GM21528 (cell line): Measurements from ENCODE around the gene PFDN1.
"Not testable (repeated sequence)": the region's sequence is repeated elsewhere in the genome, so short reads cannot be mapped to it uniquely, and the experiment has no call there.

Experiments used
- ATAC-seq: cut with Tn5 transposase; IDR thresholded peaks from one replicate; pipeline ENCODE4 v1.9.1; 2021; ENCODE audit warnings: mild to moderate bottlenecking, moderate library complexity; ENCODE audit not compliant: unreplicated experiment, low FRiP score

Gene PFDN1, protein sequence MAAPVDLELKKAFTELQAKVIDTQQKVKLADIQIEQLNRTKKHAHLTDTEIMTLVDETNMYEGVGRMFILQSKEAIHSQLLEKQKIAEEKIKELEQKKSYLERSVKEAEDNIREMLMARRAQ

DNA sequence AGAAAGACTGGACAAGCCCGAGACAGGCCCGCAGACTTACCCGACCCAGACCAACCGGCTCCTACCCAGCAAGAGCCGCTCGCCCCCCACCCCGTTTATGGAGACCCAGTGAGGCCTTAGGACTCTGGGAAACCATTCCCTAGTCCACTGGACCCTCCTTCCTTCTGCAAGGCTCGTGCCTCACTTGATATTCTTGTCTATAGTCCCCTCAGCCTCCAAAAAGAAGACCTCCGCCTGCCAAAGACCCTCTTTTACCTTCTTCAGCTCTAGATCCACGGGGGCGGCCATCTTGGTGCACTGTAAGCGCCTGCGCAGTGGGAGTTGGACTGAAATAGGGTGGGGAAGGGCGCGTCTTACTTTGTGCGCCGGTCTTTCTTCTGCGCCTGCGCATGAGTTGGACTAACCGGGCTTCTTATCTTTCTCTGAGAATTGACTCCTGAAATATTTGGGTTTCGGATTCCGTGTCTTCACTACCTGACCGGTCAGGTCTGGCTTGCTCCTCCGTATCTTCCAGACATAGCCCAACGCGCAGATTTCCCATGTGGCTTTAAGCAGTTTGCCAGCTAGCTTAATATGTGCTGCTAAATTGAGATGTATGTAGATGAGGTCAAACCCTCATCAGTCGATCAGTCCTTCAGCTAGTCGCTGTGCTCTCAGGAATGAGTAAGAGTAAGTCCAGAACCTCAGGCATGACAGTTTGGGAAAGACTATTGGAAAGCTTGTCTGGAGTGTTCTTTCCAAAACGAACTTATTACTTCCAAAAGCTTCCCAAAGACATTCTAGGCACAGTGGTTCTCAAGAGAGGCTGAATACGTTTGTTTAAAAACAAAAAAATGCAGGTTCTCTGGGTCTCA, at the start of gene PFDN1:
TSS of gene PFDN1 (minus strand) at position 316 of the 854 bp plus-strand sequence. CDS start at position 288, 28 bp downstream.
- peak; percentile 94 for ATAC-seq

DNA sequence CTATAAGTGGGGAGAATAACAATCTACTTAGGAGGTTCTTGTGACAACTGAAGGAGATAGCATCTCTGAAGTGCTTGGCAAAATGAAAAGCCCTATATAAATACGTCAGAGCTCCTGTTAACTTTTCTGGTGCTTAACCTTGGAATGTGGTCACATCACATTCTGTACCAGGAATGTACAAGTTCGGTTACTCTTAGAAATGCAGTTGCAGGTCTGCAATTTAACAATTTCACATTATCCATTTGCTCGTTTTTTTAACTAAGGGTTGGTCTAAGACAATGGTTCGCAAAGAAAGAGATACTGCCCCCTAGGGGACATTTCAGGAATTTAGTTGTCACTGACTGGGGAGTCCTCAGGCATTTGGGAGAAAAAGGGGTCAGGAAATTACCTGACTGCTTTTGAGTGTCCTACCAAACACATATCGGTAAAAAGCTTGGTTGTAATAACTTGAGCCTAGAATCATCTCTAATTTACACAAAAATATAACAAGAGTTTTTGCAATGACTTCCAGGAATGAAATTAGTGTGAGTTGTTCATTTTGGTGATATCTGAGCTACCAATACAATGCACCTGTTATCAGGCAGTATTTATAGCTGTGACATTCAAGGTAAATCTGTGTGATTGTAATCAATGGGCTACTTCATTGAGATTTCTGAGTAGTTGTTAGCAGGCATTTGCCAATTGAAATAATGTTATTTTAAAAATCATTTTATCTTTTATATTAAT, 48.9 kb upstream of the PFDN1 start:
- peak; percentile 66 for ATAC-seq

DNA sequence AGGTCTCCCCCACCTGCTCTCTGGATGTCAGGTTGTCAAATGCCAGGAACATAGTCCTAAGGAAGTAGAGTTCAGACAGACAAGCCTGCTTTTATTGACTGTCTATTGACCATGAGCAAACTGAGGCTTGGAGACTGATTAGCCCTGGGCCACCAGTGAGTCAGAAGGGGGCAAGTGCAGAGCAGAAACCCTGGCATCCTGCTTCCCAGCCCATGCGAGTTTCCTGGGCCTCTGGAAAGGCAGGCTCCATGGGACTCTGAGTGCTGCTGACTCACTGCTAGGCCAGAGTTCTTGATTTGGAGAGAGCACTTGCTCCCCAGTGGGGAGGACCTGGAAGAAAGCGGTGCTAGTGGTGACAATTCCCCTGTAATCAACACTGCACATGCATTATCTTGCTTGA, 46.3 kb upstream of the PFDN1 start:
- ATAC-seq = no peak

DNA sequence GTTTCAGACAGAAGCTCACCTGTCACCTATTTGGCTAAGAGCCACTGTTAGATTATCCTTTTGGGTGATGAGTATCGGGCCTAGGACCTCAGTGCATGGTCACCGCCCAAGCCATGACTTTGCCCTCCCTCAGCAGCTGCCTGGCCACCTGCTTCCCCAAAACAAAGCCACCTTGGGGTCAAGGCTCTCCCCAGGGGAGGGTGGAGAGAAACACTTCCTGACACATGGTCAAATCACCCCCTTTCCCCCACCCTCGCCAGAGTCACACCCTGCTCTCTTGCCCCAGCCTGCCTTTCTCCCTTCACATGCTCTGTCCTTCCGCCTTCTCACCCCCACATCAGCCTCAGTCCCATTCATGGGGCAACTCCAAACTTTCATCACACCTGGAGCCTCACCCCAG, 45.2 kb upstream of the PFDN1 start:
- ATAC-seq = no peak

DNA sequence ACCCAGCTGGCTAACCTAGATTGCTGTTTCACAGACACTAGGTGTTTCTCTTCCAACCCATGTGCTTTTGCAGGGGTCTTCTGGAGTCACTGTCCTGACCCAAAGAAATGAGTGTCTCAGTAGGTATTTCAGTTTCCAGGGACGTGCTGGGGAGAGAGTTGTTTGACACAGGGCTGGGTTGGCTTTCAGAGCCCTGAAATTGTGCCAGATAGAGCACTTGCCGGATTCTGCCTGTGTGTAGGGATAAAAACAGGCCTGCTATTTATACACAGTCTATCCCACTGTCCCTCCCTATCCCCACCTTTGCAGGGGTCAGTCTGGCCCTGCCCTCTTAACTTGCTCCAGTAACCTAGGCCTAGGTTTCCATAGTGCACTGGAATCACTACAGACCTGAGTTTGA, 44.5 kb upstream of the PFDN1 start:
- no peak for ATAC-seq

DNA sequence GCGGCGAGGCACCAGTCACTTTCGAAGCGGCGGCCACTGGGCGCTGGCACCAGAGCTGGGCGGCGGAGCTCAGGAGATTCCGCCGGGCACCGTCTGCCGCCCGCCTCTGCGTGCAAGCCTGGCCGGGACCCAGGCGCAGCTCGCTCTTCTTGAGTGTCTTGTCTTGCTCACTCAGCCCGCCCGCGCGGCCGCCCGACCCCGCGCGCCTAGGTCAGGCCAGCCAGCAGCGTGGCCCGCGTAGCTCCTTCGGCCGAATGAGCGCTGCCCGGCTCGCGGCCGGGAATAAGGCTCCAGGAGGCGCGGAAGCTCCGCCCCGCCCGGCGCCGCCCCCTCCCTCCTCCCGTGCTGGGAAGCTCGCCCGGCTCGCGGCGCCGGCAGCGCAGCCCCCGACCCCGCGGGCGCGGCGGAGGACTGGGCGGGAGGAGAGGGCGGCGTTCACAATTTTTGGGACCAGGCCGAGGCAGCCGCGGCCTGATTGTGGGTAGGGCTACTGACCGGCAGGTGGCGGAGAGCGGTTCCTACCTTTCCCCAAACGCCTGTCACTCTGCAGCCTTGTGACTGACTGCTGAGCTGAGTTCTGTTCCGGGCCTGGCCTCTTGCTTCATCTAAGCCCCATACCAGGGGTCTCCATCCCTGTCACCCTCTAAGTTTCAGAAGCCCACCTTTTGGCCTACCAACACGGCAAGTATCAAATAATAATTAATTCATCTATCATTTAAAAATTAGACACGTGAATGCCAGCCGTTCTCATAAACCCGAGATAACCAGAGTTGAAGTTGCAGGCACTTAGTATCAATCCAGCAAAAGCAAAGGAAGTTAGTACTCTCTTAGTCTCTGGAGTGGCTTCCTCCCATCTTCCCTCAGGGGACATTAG, 43.7 kb upstream of the PFDN1 start, which contains the start of gene HBEGF:
TSS of gene HBEGF (minus strand) at position 256 of the 874 bp plus-strand sequence. CDS start 275 bp downstream, outside the sequence.
- ATAC-seq = peak; percentile 72

DNA sequence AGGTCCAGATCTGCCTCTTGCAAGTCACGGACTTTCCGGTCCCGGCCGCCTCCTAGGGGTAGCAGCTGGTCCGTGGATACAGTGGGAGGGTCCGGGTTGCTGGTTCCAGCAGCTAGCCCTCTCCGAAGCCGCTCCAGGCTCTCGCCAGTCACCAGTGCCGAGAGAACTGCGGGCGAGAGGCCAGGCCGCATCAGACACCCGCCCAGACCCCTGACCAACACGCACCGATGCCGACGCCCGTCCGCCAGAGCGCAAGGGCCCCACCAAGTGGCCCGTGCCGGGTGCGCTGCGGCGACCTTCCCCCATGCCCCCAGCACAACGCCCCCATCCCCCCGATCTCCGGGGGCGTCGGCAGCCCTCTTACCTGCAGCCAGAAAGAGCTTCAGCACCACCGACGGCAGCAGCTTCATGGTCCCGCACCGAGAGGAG, 43.0 kb upstream of the PFDN1 start:
- ATAC-seq = no peak

DNA sequence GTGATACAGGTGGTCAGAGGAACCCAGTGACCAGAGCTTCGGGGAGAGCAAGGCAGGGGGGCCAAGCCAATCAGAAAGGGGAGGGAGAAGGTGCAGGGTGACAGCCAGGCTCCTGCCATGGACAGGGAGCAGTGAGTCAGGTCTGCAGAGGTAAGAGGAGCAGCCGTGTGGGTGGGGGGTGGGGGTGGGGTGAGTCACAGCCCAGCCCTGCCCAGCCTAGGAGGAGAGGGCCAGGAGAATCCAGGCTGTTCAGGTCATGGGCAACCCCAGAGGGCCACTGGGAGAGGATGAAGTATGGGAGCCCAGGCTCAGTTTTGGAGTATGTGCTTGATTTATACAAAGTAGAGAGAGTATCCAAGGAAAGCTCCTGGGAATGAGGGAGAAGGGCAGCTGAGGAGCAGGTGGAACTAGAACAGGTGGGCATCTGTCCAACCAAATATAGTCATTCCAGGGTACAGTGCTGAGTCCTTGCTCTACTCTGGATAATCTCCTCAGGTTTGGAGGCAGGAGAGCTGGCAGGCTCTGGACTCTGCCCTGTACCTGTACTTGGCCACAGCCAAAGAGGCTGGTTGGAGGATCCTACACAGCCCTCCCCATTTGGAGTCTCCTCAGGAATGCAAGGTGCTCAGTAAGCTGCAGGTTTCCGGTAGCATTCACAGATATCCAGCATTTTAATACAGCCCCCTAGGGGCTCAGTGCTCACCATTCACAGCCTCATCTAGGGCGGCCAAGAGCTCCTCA, 42.0 kb upstream of the PFDN1 start:
- no peak for ATAC-seq

DNA sequence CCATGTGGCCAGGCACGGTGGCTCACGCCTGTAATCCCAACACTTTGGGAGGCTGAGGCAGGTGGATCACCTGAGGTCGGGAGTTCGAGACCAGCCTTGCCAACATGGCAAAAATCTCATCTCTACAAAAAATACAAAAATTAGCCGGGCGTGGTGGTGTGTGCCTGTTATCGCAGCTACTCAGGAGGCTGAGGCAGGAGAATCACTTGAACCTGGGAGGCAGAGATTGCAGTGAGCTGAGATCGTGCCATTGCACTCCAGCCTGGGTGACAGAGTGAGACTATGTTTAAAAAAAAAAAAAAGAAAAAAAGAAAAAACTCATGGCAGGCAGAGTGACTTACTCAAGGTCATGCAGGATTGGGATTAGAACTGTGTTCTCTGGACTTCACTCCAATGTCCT, 40.9 kb upstream of the PFDN1 start:
- ATAC-seq = not testable (repeated sequence)

DNA sequence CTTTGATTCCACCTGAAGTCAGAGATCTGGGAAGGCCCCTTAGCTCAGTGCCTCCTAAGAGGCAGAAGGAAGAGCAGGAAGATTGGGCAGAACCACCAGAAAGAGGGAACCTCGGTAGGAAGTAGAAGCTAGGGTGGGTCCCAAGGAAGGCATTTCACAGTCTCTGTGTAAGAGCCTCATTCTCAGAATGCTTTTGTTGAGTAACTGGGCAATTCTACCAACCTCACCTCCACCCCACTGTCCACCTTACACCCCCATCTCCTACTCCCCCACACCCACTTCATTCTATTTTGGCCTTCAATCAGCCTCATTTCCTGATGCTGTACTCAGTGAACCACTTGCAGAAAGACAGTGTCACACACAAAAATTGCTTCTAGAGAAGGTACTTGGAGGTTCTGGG, 40.0 kb upstream of the PFDN1 start:
- ATAC-seq = no peak

DNA sequence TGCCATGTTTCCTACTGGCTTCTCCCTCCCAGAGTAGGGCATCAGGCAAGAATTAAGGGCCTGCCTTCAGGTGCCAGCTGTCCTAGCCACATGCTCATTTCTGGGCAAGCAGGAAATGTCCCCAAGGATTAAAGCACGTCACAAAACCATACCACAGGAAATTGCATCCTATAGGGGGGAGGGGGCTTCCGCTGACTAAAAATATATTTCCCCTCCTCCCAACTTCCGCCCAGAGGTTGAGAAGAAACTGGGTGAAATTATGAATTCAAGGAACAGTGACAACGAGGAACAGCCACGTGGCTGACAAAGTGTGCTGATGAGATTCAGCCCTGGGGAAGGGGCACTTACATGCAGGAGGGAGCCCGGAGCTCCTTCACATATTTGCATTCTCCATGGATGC, 39.4 kb upstream of the PFDN1 start:
- ATAC-seq = no peak

DNA sequence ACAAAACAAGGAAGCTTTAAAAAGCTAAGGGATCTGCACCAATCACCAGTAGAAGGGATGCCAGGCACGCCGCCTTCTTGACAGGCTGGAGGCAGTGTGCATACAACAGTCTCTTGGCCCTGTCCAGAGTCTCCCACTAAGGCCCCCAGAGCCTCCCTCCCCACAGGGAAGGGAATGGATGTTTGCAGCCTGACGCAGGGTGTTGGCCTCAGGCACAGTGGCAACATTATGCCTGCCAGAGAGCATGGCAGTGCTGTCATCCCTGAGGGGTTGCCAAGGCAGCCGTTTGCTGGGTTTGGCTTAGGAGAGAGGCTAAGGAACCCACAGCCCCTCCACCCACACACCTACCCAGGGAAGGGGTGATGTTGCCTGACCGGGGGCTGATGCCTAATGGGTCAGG, 38.7 kb upstream of the PFDN1 start:
- ATAC-seq = no peak

DNA sequence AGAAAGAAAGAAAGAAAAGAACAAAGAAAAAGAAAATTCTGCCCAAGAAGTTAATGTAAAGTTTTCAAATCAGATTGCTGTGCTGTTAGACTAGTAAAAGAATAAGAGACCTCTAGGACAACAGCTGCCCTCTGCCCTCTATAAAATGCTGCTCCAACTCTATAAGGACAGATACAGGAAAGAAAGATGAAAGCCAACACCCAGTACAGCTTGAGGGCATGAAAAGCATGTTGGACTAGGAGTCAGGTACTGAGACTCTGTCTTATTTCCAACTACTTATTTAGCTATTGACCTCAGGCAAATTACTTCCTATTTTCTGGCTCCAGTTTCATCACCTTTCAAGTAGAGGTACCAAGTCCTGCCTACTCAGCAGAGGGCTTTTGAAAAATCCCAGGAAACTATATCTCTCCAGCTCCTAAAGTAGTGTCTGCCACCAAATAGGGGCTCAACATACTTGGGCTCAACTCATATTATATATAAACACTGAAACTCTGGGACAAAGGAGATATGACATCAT, 37.8 kb upstream of the PFDN1 start:
- ATAC-seq = no peak

DNA sequence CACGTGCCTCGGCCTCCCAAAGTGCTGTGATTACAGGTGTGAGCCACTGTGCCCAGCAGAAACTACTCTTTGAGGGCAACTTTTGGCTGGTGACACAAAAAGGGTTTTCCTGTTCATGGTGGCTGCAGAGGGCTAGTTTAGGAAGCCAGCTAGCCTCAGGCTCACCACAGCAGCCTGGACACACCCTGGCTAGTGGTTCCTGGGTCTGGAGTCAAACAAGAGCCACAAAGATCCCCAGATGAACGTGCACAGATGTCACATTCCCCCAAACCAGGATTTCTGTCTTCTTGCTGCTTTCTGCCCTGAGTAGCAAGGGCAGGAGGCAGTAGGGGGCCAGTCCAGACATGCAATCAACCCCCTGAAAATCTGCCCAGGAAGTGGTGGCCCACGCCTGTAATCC, 36.7 kb upstream of the PFDN1 start:
- no peak for ATAC-seq

DNA sequence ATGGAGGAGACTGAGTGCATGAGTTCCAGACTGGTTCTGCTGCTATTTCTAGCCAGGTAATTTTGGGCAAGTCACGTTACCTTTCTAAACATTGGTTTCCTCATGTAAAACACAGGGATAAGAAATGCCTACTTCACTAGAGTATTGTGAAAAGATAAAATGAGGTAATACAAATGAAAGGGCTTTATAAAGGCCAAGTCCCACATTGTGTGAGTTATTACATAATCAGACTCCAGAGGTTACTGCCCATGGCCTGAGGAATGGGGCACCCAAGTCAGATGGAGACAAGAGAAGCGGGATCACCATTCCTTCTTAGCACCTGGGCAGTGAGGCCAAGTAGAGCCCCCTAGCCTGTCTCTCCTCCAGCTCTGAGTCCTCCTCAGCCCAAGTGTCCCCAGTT, 36.0 kb upstream of the PFDN1 start:
- no peak for ATAC-seq

DNA sequence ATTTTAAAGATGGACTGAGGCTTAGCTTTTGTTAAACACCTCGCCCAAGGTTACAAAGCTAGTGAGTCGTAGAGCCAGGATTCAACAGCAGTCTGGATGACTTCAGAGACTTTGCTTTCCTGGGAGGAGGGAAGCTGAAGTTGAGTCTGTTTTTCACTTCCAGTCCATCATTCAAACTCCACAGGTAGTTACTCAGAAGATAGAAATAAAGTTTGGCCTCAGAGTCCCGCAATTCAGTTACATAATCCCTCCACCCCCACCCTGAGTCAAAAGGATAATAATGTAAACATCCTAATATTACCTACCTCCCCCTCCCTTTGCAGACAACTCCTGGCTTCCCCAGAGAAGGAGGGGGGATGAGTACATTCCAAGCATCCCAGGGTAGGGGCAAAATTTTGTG, 35.4 kb upstream of the PFDN1 start:
- ATAC-seq = no peak

DNA sequence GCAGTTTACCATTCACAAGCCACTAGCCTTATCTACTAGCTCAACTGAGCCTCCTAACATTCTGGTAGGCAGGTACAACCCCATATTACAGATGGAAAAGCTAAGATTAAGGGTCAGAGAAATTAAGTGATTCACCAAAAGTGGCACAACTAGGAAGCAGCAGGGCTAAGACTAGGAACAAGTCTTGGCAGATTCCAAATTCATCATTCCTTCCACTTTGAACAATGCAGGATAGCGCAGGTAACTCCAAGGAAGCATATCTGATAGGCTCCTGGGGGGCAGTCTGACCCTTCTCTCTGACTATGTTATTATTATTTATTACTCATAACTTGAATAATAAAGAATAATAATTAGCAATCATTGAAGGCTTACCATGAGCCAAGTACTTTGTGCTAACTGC, 35.0 kb upstream of the PFDN1 start:
- ATAC-seq = no peak

DNA sequence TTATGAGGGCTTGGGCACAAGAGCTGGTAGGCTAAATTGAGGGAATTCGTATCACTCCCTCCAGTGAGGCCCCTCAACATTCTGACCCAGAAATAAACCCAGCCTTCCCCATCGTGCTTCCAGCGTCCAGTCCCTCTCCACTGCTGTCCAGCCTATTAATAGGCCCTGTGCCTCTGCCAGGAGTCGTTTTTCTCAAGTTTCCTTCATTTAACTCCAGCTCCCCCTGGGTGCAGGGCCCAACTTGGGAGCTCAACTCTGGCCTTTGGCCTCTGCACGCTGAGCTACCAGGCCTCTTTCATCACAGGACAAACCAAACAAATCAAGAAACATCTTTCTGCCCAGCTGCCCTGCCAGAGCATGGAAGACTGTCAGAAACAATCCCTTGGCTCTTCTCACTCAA, 33.5 kb upstream of the PFDN1 start:
- ATAC-seq = no peak

DNA sequence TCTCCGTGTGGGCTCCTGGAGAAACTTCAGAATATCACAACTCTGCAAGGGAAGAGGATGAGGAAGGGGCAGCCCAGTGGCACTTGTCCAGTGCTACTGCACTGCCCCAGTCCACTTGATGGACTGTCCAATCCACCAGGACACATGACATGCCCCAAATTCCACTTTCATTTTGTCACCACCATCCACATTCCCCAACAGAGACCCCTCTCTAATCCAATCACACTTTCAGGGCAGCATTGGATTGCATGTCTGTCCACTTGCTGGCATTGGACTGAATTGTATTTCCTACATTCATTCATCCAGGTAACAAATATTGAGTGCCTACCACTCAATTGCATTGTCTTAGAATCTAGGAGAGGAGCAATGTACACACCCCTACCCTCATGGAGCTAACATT, 28.7 kb upstream of the PFDN1 start:
- ATAC-seq = no peak
